Esophagus muscularis mucosa (tissue), 4 donors: Measurements from ENCODE around the gene ARHGAP6. TPM values are rescaled to one million over a fixed set of nuclear protein-coding genes. Genes with fewer than 3 reads are reported as not detected.
"Not testable (repeated sequence)": the region's sequence is repeated elsewhere in the genome, so short reads cannot be mapped to it uniquely, and the experiment has no call there.

Experiments
- DNase-seq: peaks from one replicate; pipeline ENCODE4 v3.0.0-alpha.2; 2017; ENCODE audit errors: extremely low spot score
- H3K27ac ChIP-seq, 4 donors: fragments of 200-600 bp; sonication (generic); replicated peaks in 1 of 4; 1 replicate in 3 of 4; 2 replicates in 1 of 4; pipeline ENCODE4 v1.5.1; 2016 to 2019; ENCODE audit warnings: mild to moderate bottlenecking in 1 of 4
- H3K27me3 ChIP-seq, 4 donors: fragments of 200-600 bp; sonication (generic); one replicate each; pipeline versions ENCODE4 v1.5.1 to v1.6.0; 2016 to 2019
- H3K36me3 ChIP-seq, 4 donors: fragments of 200-600 bp; sonication (generic); one replicate each; pipeline ENCODE4 v1.5.1; 2016 to 2019
- H3K4me1 ChIP-seq, 4 donors: fragments of 200-600 bp; sonication (generic); one replicate each; pipeline ENCODE4 v1.5.1; 2016 to 2019
- H3K4me3 ChIP-seq, 4 donors: fragments of 200-600 bp; sonication (generic); 1 replicate in 2 of 4; 2 replicates in 2 of 4; pipeline ENCODE4 v1.5.1; 2016 to 2019; ENCODE audit warnings: mild to moderate bottlenecking in 4 of 4, moderate library complexity in 1 of 4
- H3K9me3 ChIP-seq, 4 donors: fragments of 200-600 bp; sonication (generic); 1 replicate in 3 of 4; 2 replicates in 1 of 4; pipeline ENCODE4 v1.5.1; 2016 to 2019
- CTCF ChIP-seq, 3 experiments: fragments of 200-600 bp in 2 of 3; fragments of 450-650 bp in 1 of 3; sonication (generic) in 2 of 3; IDR thresholded peaks; one replicate each; pipeline ENCODE4 v1.5.1; 2017 to 2019; ENCODE audit warnings: antibody characterized with exemption in 3 of 3, mild to moderate bottlenecking in 2 of 3, moderate library complexity in 1 of 3
- EP300 ChIP-seq: sonication (generic); formaldehyde crosslinking; IDR thresholded peaks from one replicate; pipeline ENCODE4 v1.6.1; 2017; ENCODE audit warnings: antibody characterized with exemption
- POLR2A ChIP-seq: fragments of 450-650 bp; IDR thresholded peaks from one replicate; pipeline ENCODE4 v1.6.1; 2017; ENCODE audit warnings: antibody characterized with exemption, moderate library complexity, mild to moderate bottlenecking, low read depth
- POLR2AphosphoS5 ChIP-seq, 2 donors: sonication (generic); formaldehyde crosslinking; IDR thresholded peaks; one replicate each; pipeline ENCODE4 v1.6.1; 2017; ENCODE audit warnings: antibody characterized with exemption in 2 of 2
- WGBS: methylation state at CpG from one replicate; pipeline ENCODE4 v1.1.5; 2018; 5-methylcytosine and 5-hydroxymethylcytosine counted together
- intact Hi-C: fragments of 100-400 bp; cut with DNase I; formaldehyde crosslinking; loops from one replicate; pipeline ENCODE4 v1.15.1; 2023
- total RNA-seq, 4 donors: library from RNA; depleted of rRNA; stranded (reverse); fragments of >200 nt; gene quantifications; one replicate each; pipeline versions ENCODE4 v1.1.0 to v1.2.1, GENCODE V29; 2016

Gene ARHGAP6
- total RNA-seq, 4 donors from 2014 or later: 25.2 to 44.8 (median 30.6) TPM

- intact Hi-C loops: no loop called here
- H3K4me1 ChIP-seq: no peaks in the 10 kb centered on the region
- no peak for DNase-seq
- TF ChIP-seq CTCF (IDR thresholded peaks at IDR 0.05): no peak
- no peak for TF ChIP-seq POLR2AphosphoS5 (IDR thresholded peaks at IDR 0.05)
- H3K27me3 ChIP-seq: no peaks in the 10 kb centered on the region
- no peak overlapping the region for H3K27ac ChIP-seq
- WGBS: 66% methylated on average over 2 of the region's 2 CpGs
- no peaks in the 10 kb centered on the region for H3K36me3 ChIP-seq
- H3K4me3 ChIP-seq: no peak overlapping the region
- H3K9me3 ChIP-seq: peaks cover 0 to 7% (median 0%) of the 10 kb centered on the region in 4 donors
Measured at GRCh38 chrX:11366998-11367595, 298.6 kb downstream of the ARHGAP6 start.

- no peak for TF ChIP-seq POLR2AphosphoS5 (IDR thresholded peaks at IDR 0.05)
- TF ChIP-seq CTCF (IDR thresholded peaks at IDR 0.05): no peak
- no peak for TF ChIP-seq POLR2A
- no peak for TF ChIP-seq EP300
- H3K27me3 ChIP-seq: no peaks in the 10 kb centered on the region
- peaks cover 0 to 7% (median 0%) of the 10 kb centered on the region in 4 donors for H3K9me3 ChIP-seq
- intact Hi-C loops: no loop called here
- no peak overlapping the region for H3K4me3 ChIP-seq
- H3K4me1 ChIP-seq: no peaks in the 10 kb centered on the region
- H3K36me3 ChIP-seq: no peaks in the 10 kb centered on the region
- WGBS: 78% methylated on average over 3 of the region's 3 CpGs
- no peak for DNase-seq
- no peak overlapping the region for H3K27ac ChIP-seq
Measured at GRCh38 chrX:11365426-11365825, 300.3 kb downstream of the ARHGAP6 start.

GRCh38 chrX:11364835-11365234 is 300.9 kb downstream of the ARHGAP6 start:
- Histone ChIP-seq H3K36me3 (no peaks in the 10 kb centered on the region), H3K4me3 (no peak overlapping the region), H3K9me3 (peaks cover 0 to 7% (median 0%) of the 10 kb centered on the region in 4 donors), H3K27me3 (no peaks in the 10 kb centered on the region), H3K27ac (no peak overlapping the region), H3K4me1 (no peaks in the 10 kb centered on the region)
- DNase-seq: no peak
- intact Hi-C loops: no loop called here
- TF ChIP-seq CTCF (IDR thresholded peaks at IDR 0.05) (no peak), EP300 (no peak), POLR2A (no peak), POLR2AphosphoS5 (IDR thresholded peaks at IDR 0.05) (no peak)
- 90% methylated on average over 3 of the region's 3 CpGs for WGBS

GRCh38 chrX:11363825-11364224 is 301.9 kb downstream of the ARHGAP6 start:
- H3K4me1 ChIP-seq, H3K36me3 ChIP-seq, H3K27ac ChIP-seq, H3K27me3 ChIP-seq, DNase-seq, intact Hi-C loops, H3K4me3 ChIP-seq, H3K9me3 ChIP-seq: not testable (repeated sequence)
- 80% methylated on average over 1 of the region's 1 CpG for WGBS

GRCh38 chrX:11363069-11363594 is 302.6 kb downstream of the ARHGAP6 start:
- H3K27ac ChIP-seq: no peak overlapping the region
- H3K9me3 ChIP-seq: peaks cover 0 to 7% (median 0%) of the 10 kb centered on the region in 4 donors
- peak; percentile 15 to 23 for TF ChIP-seq POLR2AphosphoS5 (IDR thresholded peaks at IDR 0.05)
- no peak for TF ChIP-seq EP300
- H3K27me3 ChIP-seq: no peaks in the 10 kb centered on the region
- H3K36me3 ChIP-seq: no peaks in the 10 kb centered on the region
- H3K4me1 ChIP-seq: no peaks in the 10 kb centered on the region
- H3K4me3 ChIP-seq: no peak overlapping the region
- intact Hi-C loops: no loop called here
- DNase-seq: no peak
- 66% methylated on average over 4 of the region's 4 CpGs for WGBS

- H3K4me1 ChIP-seq, H3K27ac ChIP-seq, H3K27me3 ChIP-seq, H3K4me3 ChIP-seq, DNase-seq, H3K9me3 ChIP-seq, intact Hi-C loops, H3K36me3 ChIP-seq: not testable (repeated sequence)
- WGBS: 81% methylated on average over 3 of the region's 3 CpGs
Measured at GRCh38 chrX:11361666-11362065, 304.1 kb downstream of the ARHGAP6 start.

GRCh38 chrX:11355944-11356343 is 309.8 kb downstream of the ARHGAP6 start:
- H3K4me1 ChIP-seq: peaks cover 4 to 41% (median 15%) of the 10 kb centered on the region in 4 donors
- H3K4me3 ChIP-seq, H3K9me3 ChIP-seq, H3K27ac ChIP-seq, DNase-seq, H3K27me3 ChIP-seq, H3K36me3 ChIP-seq, intact Hi-C loops: not testable (repeated sequence)
- 78% methylated on average over 2 of the region's 2 CpGs for WGBS
